HEK293 (cell line): ENCODE measurements around the gene OGFOD2.

Experiments used
- CTCF ChIA-PET: fragments of 350-600 bp; formaldehyde crosslinking; extraction: SDS; loops from one replicate; lab custom pipeline; 2021; ENCODE audit warnings: antibody characterized with exemption; lab: Yijun Ruan, JAX
- POLR2A ChIA-PET: fragments of 300-600 bp; formaldehyde crosslinking; extraction: SDS; loops from one replicate; lab custom pipeline; 2020; ENCODE audit warnings: antibody characterized with exemption, inconsistent platforms; lab: Yijun Ruan, JAX
- H3K27ac ChIP-seq: fragments of 200-500 bp; sonication (Bioruptor generic); 2 replicates; pipeline ENCODE4 v1.5.1; 2014; ENCODE audit warnings: low read depth, low read length, control low read depth, inconsistent platforms; ENCODE audit errors: extremely low read depth
- H3K36me3 ChIP-seq, 2 experiments: fragments of 200-500 bp in 1 of 2; sonication (Bioruptor generic) in 1 of 2; 1 replicate in 1 of 2; 2 replicates in 1 of 2; pipeline ENCODE4 v1.5.1; 2014 to 2017; ENCODE audit warnings: inconsistent platforms in 2 of 2, low read length in 2 of 2; ENCODE audit not compliant: control insufficient read depth in 2 of 2, insufficient read depth in 1 of 2
- H3K4me1 ChIP-seq: fragments of 200-500 bp; sonication (Bioruptor generic); 2 replicates; pipeline ENCODE4 v1.5.1; 2014; ENCODE audit warnings: mild to moderate bottlenecking, low read length, inconsistent platforms; ENCODE audit not compliant: control insufficient read depth, insufficient read depth
- H3K4me3 ChIP-seq: 2 replicates; pipeline ENCODE4 v1.5.1; 2011; ENCODE audit warnings: low read depth, mild to moderate bottlenecking, control low read depth, low read length, moderate library complexity
- H3K9me3 ChIP-seq: fragments of 200-500 bp; sonication (Bioruptor generic); 2 replicates; pipeline ENCODE4 v1.5.1; 2014; ENCODE audit warnings: low read depth, low read length, inconsistent platforms; ENCODE audit not compliant: control insufficient read depth, insufficient read depth
- GLIS1 ChIP-seq: fragments of 450-650 bp; formaldehyde crosslinking; IDR thresholded peaks from 2 replicates; pipeline ENCODE4 v1.5.1; 2016; ENCODE audit warnings: missing biosample characterization, missing genetic modification characterization
- KLF7 ChIP-seq: fragments of 450-650 bp; formaldehyde crosslinking; IDR thresholded peaks from 2 replicates; pipeline ENCODE4 v1.5.1; 2016; ENCODE audit warnings: missing biosample characterization, missing genetic modification characterization, borderline replicate concordance
- MEIS1 ChIP-seq: sonication (generic); formaldehyde crosslinking; IDR thresholded peaks from 2 replicates; pipeline ENCODE4 v1.8.1; 2022; ENCODE audit warnings: missing genetic modification reagents, mild to moderate bottlenecking, borderline replicate concordance
- OSR2 ChIP-seq: fragments of 450-650 bp; formaldehyde crosslinking; IDR thresholded peaks from 2 replicates; pipeline ENCODE4 v1.5.1; 2016; ENCODE audit warnings: missing biosample characterization, missing genetic modification characterization
- SP7 ChIP-seq: fragments of 450-650 bp; formaldehyde crosslinking; IDR thresholded peaks from 2 replicates; pipeline ENCODE4 v1.5.1; 2016; ENCODE audit warnings: missing biosample characterization, missing genetic modification characterization
- ZNF19 ChIP-seq: fragments of 450-650 bp; formaldehyde crosslinking; IDR thresholded peaks from 2 replicates; pipeline ENCODE4; 2016; ENCODE audit warnings: missing biosample characterization, missing genetic modification characterization, low read depth
- ZNF221 ChIP-seq: fragments of 450-650 bp; formaldehyde crosslinking; IDR thresholded peaks from 2 replicates; pipeline ENCODE4 v1.5.1; 2017; ENCODE audit warnings: missing biosample characterization, missing genetic modification characterization, borderline replicate concordance
- ZNF23 ChIP-seq: fragments of 450-650 bp; formaldehyde crosslinking; IDR thresholded peaks from 2 replicates; pipeline ENCODE4 v1.5.1; 2016; ENCODE audit warnings: missing biosample characterization, missing genetic modification characterization, borderline replicate concordance
- ZNF24 ChIP-seq: fragments of 450-650 bp; formaldehyde crosslinking; IDR thresholded peaks from 2 replicates; pipeline ENCODE4 v1.5.1; 2016; ENCODE audit warnings: missing biosample characterization, missing genetic modification characterization
- ZNF248 ChIP-seq: fragments of 450-650 bp; formaldehyde crosslinking; IDR thresholded peaks from 2 replicates; pipeline ENCODE4 v1.5.1; 2017; ENCODE audit warnings: missing biosample characterization, missing genetic modification characterization
- ZNF510 ChIP-seq: fragments of 450-650 bp; formaldehyde crosslinking; IDR thresholded peaks from 2 replicates; pipeline ENCODE4 v1.5.1; 2018; ENCODE audit warnings: mild to moderate bottlenecking, missing genetic modification characterization, missing biosample characterization; ENCODE audit not compliant: insufficient replicate concordance
- ZNF514 ChIP-seq: fragments of 450-650 bp; formaldehyde crosslinking; IDR thresholded peaks from 2 replicates; pipeline ENCODE4 v1.5.1; 2016; ENCODE audit warnings: missing biosample characterization, missing genetic modification characterization
- ZNF529 ChIP-seq: fragments of 450-650 bp; formaldehyde crosslinking; IDR thresholded peaks from 2 replicates; pipeline ENCODE4 v1.5.1; 2017; ENCODE audit warnings: missing genetic modification characterization, missing biosample characterization; ENCODE audit not compliant: insufficient replicate concordance
- ZNF571 ChIP-seq: fragments of 450-650 bp; formaldehyde crosslinking; IDR thresholded peaks from 2 replicates; pipeline ENCODE4 v1.5.0; 2017; ENCODE audit warnings: missing biosample characterization, missing genetic modification characterization
- ZNF654 ChIP-seq: fragments of 450-650 bp; formaldehyde crosslinking; IDR thresholded peaks from 2 replicates; pipeline ENCODE4 v1.5.1; 2016; ENCODE audit warnings: low read depth, missing biosample characterization, missing genetic modification characterization
- ZNF747 ChIP-seq: fragments of 450-650 bp; formaldehyde crosslinking; IDR thresholded peaks from 2 replicates; pipeline ENCODE4 v1.5.1; 2016; ENCODE audit warnings: missing biosample characterization, missing genetic modification characterization
- ZNF776 ChIP-seq: fragments of 450-650 bp; formaldehyde crosslinking; IDR thresholded peaks from 2 replicates; pipeline ENCODE4 v1.5.0; 2017; ENCODE audit warnings: missing biosample characterization, missing genetic modification characterization, borderline replicate concordance
- TF ChIP-seq, protein P1 (sequence below): fragments of 450-650 bp; IDR thresholded peaks from 2 replicates; pipeline ENCODE4 v1.5.1; 2018; ENCODE audit warnings: missing biosample characterization, missing genetic modification characterization
- TF ChIP-seq, protein P2 (sequence below): fragments of 450-650 bp; formaldehyde crosslinking; IDR thresholded peaks from 2 replicates; pipeline ENCODE4 v1.5.1; 2016; ENCODE audit warnings: missing biosample characterization, missing genetic modification characterization
- TF ChIP-seq, protein P3 (sequence below): fragments of 450-650 bp; formaldehyde crosslinking; IDR thresholded peaks from 2 replicates; pipeline ENCODE4 v1.5.1; 2016; ENCODE audit warnings: missing biosample characterization, missing genetic modification characterization

Gene OGFOD2

DNA sequence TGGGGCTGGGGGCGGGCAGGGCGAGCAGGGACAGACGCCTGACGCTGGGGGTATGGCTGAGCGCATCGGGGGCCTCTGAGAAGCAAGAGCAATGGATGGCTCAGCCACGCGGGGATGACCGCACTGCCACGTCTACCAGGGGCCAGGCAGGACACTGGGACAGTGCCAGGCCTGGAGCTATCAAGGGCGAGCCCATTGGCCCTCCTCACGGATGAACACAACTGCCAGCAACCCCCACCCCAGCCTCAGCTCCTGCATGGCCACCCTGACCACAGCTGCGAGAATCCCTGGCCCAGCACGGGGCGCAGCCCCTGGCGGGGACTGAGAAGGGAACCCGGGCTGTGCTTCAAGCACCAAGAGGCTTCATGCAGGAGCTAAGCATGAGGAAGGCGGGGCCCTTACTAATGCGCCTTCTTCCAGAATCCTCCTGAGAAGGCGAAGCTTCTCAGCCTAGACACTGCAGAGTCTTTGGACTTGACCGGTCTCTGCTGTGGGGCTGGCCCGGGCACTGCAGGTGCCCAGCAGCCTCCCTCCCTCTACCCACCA is 14.9 kb downstream of the OGFOD2 start:
- Histone ChIP-seq H3K36me3 (peaks cover 0 to 7% of the 10 kb centered on the region in 2 experiments; a peak in 1 of 3 replicates), H3K4me3 (no peak overlapping the region), H3K27ac (no peak overlapping the region), H3K4me1 (no peaks in the 10 kb centered on the region), H3K9me3 (no peaks in the 10 kb centered on the region)
- CTCF ChIA-PET, result no interaction called here
- POLR2A ChIA-PET, result no interaction called here
- TF ChIP-seq MEIS1 (CRISPR knock-in tag) (no peak), ZNF747 (tag by site-specific recombination) (no peak), ZNF24 (tag by site-specific recombination) (no peak), ZNF776 (tag by site-specific recombination) (no peak), ZNF248 (no peak), ZNF529 (tag by site-specific recombination) (no peak), SP7 (tag by site-specific recombination) (no peak), ZNF571 (tag by site-specific recombination) (no peak), OSR2 (tag by site-specific recombination) (no peak), ZNF23 (no peak)
- TF ChIP-seq, protein P1, sequence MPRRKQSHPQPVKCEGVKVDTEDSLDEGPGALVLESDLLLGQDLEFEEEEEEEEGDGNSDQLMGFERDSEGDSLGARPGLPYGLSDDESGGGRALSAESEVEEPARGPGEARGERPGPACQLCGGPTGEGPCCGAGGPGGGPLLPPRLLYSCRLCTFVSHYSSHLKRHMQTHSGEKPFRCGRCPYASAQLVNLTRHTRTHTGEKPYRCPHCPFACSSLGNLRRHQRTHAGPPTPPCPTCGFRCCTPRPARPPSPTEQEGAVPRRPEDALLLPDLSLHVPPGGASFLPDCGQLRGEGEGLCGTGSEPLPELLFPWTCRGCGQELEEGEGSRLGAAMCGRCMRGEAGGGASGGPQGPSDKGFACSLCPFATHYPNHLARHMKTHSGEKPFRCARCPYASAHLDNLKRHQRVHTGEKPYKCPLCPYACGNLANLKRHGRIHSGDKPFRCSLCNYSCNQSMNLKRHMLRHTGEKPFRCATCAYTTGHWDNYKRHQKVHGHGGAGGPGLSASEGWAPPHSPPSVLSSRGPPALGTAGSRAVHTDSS, result no peak
- TF ChIP-seq, protein P2, sequence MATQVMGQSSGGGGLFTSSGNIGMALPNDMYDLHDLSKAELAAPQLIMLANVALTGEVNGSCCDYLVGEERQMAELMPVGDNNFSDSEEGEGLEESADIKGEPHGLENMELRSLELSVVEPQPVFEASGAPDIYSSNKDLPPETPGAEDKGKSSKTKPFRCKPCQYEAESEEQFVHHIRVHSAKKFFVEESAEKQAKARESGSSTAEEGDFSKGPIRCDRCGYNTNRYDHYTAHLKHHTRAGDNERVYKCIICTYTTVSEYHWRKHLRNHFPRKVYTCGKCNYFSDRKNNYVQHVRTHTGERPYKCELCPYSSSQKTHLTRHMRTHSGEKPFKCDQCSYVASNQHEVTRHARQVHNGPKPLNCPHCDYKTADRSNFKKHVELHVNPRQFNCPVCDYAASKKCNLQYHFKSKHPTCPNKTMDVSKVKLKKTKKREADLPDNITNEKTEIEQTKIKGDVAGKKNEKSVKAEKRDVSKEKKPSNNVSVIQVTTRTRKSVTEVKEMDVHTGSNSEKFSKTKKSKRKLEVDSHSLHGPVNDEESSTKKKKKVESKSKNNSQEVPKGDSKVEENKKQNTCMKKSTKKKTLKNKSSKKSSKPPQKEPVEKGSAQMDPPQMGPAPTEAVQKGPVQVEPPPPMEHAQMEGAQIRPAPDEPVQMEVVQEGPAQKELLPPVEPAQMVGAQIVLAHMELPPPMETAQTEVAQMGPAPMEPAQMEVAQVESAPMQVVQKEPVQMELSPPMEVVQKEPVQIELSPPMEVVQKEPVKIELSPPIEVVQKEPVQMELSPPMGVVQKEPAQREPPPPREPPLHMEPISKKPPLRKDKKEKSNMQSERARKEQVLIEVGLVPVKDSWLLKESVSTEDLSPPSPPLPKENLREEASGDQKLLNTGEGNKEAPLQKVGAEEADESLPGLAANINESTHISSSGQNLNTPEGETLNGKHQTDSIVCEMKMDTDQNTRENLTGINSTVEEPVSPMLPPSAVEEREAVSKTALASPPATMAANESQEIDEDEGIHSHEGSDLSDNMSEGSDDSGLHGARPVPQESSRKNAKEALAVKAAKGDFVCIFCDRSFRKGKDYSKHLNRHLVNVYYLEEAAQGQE (tag by site-specific recombination), result no peak

DNA sequence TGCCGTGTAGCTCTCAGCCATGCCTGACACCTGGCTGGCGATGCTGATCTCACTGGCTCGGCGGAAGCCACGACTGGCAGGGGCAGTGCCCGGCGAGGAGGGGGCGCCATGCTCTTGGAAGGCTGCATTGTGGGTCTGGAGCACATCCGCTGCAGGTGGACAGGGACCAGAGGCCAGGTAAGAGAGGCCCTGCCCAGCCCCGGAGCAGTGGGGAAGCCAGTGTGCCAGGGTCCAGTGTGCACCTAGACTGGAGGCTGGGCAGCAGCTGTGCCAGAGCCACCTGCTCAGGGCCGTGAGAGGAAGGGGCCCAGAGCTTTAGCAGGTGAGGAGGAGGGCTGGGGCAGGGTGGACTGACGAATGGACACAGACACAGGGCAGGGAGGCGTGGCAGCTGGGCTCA is 15.5 kb downstream of the OGFOD2 start:
- POLR2A ChIA-PET, result no interaction called here

More for the DNA sequence above, 15.5 kb downstream of the OGFOD2 start:
- TF ChIP-seq ZNF514 (tag by site-specific recombination), result no peak
- TF ChIP-seq KLF7 (tag by site-specific recombination), result no peak
- no peak for TF ChIP-seq ZNF510 (tag by site-specific recombination)
- no peak for TF ChIP-seq GLIS1
- no peak for TF ChIP-seq ZNF19
- no peak for TF ChIP-seq ZNF221 (tag by site-specific recombination)
- no peak for TF ChIP-seq ZNF654 (tag by site-specific recombination)
- TF ChIP-seq ZNF571 (tag by site-specific recombination), result no peak
- TF ChIP-seq, protein P3, sequence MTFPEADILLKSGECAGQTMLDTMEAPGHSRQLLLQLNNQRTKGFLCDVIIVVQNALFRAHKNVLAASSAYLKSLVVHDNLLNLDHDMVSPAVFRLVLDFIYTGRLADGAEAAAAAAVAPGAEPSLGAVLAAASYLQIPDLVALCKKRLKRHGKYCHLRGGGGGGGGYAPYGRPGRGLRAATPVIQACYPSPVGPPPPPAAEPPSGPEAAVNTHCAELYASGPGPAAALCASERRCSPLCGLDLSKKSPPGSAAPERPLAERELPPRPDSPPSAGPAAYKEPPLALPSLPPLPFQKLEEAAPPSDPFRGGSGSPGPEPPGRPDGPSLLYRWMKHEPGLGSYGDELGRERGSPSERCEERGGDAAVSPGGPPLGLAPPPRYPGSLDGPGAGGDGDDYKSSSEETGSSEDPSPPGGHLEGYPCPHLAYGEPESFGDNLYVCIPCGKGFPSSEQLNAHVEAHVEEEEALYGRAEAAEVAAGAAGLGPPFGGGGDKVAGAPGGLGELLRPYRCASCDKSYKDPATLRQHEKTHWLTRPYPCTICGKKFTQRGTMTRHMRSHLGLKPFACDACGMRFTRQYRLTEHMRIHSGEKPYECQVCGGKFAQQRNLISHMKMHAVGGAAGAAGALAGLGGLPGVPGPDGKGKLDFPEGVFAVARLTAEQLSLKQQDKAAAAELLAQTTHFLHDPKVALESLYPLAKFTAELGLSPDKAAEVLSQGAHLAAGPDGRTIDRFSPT (tag by site-specific recombination), result 0 out of 2 replicates have a peak, but pooled peaks have one; percentile 12
- Histone ChIP-seq H3K4me3 (no peak overlapping the region), H3K4me1 (no peaks in the 10 kb centered on the region), H3K9me3 (no peaks in the 10 kb centered on the region), H3K36me3 (peaks cover 0 to 7% of the 10 kb centered on the region in 2 experiments; a peak in 1 of 3 replicates), H3K27ac (no peak overlapping the region)
- CTCF ChIA-PET, result no interaction called here
